Measurements from ENCODE around the gene ACACB.

DNA sequence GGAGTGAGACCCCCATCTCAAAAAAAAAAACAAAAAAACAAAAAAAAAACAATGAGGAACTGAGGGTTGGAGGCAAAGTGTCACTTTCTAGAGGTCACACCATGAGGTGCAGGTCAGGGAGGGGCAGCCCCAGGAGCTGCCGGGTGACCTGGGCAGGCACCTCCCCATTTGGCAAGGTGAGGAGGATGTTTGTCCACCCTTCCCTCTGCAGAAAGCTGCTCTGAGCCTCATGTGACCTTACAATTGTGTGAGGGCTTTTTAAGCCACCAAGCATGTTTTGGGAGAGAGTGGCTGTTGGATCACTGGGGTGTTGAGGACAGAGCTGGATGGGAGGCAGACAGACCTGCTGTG is 143.1 kb downstream of the ACACB start:
- no peak for TF ChIP-seq POLR2A (IDR thresholded peaks at IDR 0.05; ENCODE audit: low read depth, low read length)
- no peak for TF ChIP-seq PAX5 (IDR thresholded peaks at IDR 0.05; ENCODE audit: insufficient read depth, low read length, severe bottlenecking)
- TF ChIP-seq TAF1 (IDR thresholded peaks at IDR 0.05; ENCODE audit: low read depth, low read length): no peak
- no peak for TF ChIP-seq POLR2AphosphoS5 (IDR thresholded peaks at IDR 0.05; ENCODE audit: low read depth, low read length)
